ENCODE results near the gene GOLGB1.

The GOLGB1 gene

DNA sequence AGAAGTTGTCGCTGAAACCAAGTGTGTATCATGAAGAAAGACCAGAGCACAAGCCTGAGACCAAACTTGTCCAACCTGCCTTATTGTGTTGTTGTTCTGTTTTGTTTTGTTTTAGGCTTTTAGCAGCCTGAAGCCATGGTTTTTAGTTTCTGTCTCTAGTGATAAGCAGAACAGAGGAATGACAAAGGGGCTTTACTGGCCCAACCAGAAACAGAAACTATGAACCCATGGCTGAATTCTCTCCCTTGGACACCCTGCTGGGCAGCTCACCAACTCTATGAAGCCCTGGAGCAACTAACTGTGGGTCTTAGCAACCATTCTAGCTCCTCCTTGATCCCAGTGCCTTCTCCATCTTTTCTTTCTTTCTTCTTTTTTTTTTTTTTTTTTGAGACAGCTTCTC, 119.2 kb downstream of the GOLGB1 start:
- no peak for DNase-seq (ENCODE audit: low read depth, low spot score)

DNA sequence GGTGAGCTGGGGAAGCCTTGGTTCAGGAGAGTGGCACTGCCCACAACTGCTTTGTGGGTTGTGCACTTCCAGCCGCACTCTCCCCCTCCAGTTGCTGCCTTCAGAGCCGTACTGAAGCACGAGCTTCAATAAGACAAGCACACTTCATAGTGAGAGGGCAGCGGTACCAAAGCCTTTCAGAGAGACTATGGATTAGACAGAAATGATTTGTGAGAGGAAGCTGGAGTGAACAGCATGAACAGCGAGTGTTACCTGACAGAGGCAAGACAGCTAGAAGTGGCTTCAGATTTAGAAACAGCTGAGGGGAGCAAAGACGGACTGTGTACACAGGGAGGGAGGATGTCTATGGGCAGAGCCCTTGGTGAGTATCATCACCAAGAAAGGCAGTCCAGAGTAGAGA, 119.9 kb downstream of the GOLGB1 start:
- no peak for DNase-seq (ENCODE audit: low read depth, low spot score)

GRCh38 chr3:121627622-121628021, 121.9 kb downstream of the GOLGB1 start:
- DNase-seq (ENCODE audit: low read depth, low spot score): no peak

DNA sequence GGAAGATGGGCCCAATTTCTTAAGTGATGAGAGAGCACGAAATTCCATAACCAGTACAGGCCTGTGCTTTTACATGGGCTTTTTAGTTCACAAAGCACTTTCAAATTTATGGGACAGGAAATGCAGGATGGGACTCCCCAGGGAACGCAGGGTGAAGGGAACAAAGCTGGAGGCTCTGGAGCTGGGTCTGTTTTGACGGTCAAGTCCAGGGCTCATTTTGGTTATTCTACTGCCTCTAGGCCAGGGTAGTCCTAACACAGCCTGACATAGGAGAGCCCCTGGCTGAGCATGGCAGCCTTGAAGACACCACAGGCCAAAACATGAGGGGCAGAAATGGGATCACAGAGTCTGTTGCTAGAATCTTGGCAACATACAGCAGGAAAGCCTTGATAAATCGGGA, 122.3 kb downstream of the GOLGB1 start:
- DNase-seq (ENCODE audit: low read depth, low spot score): no peak

- no peak for DNase-seq (ENCODE audit: low read depth, low spot score)
Measured at GRCh38 chr3:121626495-121626894, 123.0 kb downstream of the GOLGB1 start.

DNA sequence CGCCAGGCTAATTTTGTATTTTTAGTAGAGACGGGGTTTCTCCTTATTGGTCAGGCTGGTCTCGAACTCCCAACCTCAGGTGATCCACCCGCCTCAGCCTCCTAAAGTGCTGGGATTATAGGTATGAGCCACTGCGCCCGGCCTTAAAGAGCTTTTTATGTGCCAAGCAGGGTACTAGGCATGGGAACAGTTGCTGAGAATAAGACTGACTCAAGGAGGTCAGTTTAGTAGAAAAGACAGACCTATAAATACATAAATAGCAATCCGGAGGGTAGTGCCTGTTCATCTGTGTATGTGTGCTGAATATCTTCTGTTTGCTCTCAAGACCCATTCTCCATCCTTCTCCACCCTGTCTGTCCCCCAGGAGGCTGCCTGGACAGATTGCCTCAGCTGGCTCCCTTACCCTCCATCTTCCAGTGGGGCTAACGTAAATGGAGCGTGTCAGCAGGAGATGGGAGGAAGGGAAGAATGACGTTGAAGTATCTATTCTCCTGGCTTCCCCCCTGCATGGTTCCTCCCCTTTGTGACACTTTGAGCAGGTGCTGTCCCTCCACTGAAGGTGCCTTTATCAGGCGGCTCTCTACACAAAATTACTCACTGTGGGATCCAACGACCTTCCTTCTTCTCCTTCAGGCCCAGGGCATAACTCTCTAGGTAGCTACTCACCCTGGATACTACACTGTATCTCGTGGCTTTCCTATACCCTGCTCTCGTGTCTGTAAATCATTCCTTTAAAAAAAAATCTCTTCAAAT, 125.2 kb downstream of the GOLGB1 start:
- no peak for DNase-seq (ENCODE audit: low read depth, low spot score)

- DNase-seq (ENCODE audit: low read depth, low spot score): no peak
Measured at GRCh38 chr3:121621491-121621890, 128.1 kb downstream of the GOLGB1 start.

- no peak for DNase-seq (ENCODE audit: low read depth, low spot score)
Measured at GRCh38 chr3:121619691-121620090, 129.8 kb downstream of the GOLGB1 start.
